ENCODE measurements around the gene MVB12B. TPM values are rescaled to one million over a fixed set of nuclear protein-coding genes. Genes with fewer than 3 reads are reported as not detected.

MVB12B gene
- total RNA-seq, 1 experiment from 2014 or later: 10.7 TPM

DNA sequence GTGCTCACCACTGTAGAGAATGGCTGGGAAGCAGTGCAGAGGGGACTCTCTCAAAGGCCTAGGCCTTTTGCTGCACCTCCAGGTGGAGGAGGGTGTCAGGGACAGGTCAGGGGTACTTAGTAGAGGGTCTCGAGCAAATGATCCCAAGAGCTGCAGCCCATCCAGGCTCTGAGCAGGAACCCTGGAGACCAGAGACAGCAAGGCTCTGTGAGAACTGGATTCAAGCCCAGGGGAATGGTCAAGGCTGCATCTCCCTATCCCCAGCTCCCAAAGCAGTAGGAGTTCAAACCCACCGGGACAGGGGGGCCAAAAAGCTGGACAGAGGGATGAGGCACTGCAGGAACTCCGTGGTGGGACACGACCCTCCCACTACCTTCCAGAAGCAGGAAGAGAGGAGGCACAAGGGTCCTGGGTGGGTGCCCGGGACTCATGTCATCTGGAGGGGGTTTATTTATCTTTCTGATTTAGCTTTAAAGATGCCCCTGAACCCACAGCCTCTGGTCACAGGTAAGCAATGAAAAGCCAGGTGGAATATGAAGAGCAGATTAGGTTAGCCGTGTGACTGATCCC is 124.8 kb downstream of the MVB12B start:
- no peak for DNase-seq (ENCODE audit: low spot score)

DNA sequence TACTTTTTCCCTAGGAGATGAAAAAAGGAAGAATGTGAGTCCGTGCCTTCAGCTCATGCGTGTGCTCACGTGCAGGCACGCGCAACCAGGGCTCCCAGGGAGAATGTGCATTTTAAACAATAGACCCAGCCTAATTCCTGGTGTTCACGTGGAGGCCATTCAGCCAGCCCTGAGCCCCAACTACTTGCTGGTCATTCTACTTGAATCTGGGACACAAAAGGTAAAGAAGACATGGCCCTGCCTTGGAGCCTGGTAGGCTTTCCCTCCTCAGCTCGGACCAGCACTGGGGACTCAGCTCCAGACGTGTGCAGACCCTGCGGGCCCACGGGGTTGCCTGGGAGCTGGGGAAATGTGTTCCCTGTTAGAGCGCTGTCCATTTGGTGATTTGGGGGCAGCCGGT is 125.5 kb downstream of the MVB12B start:
- DNase-seq (ENCODE audit: low spot score): no peak

DNA sequence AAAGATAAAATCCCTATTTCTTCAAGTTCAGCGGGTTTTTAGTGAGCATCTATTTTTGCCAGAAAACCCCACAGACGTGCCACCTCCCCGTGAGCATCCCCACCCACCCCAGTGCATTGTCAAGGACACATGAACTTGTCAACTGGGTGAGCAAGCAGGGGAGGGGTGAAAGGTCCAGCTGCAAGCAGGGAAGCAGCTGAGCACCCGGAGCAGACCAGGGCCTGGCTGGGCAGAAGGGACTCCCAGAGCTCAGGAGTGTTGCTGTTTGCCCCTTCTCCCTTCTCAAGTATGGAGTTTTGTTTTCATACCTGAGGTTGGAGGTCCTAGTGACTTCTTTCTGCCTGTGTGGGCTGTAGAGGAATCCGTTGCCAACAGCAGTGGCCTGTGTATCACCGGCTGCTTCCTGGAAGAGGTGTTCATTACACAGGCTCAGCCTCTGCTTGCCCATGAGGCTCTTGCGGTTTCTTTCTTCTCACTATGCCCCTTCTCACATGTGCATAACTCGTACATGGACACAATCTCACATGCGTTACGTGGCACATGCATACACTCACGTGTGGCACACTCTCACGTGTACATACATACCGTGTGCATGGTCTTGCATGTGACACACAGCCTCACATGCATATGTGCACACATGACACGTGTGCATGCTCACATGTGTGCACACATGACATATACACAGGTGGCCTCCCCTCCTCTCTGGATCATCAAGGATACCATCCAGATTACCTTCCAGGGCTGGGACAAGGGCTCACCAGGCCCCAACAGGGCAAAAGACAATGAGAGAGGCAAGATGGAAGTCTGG is 126.7 kb downstream of the MVB12B start:
- DNase-seq (ENCODE audit: low spot score): no peak

DNA sequence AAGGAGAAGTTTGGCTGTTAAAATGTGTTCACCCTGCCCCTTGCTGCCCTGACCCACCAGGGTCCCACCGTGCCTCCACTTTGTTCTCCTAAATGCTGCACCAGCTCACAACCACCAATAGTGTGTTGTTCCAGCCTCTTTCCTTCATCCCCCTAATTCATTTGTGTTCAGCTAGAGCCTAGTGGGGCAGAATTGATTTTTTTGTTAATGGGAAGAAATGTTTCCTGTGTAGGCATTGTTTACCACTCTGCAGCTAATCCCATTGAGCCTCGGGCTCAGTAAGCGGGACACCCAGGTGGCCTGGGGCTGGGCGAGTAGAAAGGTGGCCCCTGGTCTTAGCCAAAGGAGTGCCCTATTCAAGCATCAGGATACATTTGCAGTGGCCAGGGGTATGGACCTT is 127.6 kb downstream of the MVB12B start:
- DNase-seq (ENCODE audit: low spot score): no peak

DNA sequence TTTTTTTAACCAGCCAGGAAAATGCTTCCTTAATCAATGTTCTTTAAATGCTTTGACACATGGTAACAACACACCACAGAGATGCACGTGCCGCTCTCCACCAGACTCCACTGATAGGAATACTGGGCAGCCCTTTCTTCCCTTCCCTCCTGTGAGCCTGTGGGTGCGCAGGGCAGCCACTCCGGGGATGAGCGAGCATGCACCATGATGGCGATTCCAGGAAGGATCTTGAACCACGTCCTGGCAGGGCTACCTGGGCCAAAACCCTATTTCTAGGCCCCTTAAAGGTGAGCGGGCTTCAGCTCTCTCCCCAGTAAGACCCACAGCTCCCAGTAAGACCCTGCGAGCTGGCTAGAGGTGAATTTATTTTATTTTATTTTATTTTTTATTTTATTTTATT is 128.2 kb downstream of the MVB12B start:
- DNase-seq (ENCODE audit: low spot score): no peak

DNA sequence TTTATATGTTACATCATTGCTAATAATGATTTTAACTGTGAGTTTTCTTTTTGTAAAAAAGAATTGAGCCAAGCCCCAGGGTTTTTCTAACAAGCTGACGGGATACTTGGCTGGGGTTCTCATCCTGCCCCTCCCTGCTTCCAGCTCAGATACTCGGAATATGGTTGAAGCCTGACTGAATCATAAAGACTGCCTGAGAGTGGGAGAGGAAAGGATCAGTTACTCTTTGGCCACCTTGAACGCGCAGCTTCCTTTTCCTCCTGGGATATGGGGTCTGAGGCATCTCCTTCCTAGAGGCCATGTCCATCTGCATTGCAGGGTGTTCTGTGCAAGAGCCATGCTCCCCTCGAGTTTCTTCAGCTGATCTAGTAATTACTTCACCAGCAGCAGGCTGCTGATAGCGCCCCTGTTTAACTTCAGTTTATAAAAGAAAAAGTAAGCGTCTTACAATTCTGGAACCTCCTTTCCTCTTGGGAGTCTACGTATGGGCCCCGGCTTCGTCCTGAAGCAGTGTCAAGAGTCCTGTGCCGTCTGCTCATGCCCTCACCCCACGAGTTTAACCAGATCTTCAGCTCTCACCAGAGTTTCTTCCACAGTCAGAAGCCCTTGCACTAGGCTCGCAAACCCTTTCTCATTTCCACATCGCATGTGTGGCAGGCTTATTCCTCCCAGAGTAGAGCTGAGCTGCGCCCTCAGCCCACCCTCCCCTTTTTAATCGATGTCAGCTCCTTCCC is 130.0 kb downstream of the MVB12B start:
- DNase-seq (ENCODE audit: low spot score): no peak

DNA sequence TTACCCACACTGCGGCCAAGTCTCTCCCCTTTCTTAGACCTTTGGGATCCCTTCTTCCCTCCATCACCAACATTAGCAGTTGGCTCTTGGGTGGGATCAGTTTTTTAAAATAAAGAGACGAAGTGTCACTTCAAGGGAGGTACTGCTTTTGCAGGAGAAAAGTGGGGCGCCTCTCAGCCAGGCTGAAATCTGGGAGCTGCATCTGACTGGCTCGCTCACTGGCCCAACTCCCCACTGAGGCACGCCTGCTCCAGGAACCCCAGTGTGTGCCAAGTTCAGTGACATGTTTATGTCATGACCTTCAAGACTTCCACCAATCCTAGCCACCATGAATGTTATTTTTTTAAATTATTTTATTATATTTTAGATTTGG is 130.5 kb downstream of the MVB12B start:
- DNase-seq (ENCODE audit: low spot score): no peak

DNA sequence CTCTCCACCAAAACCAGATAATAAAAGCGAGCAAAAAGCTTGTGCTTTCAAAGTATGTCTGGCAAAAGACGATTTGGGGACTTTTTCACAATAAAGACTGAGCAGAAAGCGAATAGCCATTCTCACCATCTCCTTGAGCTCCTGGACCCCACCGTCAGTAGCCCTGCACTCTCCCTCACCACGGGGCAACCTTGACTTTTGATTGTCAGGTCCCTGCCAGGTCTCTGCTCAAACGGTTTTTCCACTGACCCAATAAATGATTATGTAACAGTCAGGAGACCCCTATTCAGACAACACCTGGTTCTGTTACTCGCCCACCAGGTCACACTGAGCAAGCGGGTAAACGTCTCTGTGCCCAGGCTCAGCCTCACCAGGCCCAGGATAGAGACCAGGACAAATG is 131.3 kb downstream of the MVB12B start:
- DNase-seq (ENCODE audit: low spot score): no peak

DNA sequence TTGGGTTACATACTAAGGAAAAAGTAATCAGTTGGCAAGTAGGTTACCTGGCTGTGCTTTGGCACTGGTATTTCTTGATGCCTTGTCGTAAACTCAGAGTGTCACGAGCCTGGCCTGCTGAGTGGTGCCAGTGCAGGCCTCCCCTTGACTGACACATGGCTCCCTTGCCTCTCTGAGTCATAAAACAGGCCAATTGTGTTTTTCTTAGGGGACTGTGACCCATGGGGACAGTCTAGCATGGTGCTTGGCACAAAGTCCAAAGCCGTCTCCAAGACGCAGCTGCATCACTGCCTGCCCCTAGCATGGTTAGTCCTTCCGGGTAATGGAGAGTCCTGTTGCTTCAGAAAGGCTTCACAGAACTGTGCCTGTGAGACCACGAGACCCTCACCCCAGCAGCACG is 132.5 kb downstream of the MVB12B start:
- DNase-seq (ENCODE audit: low spot score): no peak

DNA sequence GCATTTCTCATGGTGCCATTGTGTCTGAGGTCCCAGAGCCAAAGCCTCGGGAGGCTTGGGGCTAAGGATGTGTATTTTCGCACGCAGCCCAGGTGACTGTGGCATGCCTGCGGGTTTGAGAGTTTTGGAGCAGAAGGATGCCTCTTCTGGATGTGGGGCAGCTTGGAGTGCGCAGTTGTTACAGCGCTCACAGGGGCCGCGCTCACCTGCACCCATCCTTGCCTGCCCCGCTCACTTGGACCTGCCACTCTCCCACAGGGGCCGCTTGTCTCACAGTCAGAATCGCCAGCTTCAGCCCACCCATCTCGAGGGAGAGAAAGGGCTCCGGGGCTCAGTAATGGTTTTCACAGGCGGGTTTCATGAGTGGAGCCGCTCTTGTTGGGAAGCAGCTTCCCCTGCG is 132.9 kb downstream of the MVB12B start:
- no peak for DNase-seq (ENCODE audit: low spot score)

DNA sequence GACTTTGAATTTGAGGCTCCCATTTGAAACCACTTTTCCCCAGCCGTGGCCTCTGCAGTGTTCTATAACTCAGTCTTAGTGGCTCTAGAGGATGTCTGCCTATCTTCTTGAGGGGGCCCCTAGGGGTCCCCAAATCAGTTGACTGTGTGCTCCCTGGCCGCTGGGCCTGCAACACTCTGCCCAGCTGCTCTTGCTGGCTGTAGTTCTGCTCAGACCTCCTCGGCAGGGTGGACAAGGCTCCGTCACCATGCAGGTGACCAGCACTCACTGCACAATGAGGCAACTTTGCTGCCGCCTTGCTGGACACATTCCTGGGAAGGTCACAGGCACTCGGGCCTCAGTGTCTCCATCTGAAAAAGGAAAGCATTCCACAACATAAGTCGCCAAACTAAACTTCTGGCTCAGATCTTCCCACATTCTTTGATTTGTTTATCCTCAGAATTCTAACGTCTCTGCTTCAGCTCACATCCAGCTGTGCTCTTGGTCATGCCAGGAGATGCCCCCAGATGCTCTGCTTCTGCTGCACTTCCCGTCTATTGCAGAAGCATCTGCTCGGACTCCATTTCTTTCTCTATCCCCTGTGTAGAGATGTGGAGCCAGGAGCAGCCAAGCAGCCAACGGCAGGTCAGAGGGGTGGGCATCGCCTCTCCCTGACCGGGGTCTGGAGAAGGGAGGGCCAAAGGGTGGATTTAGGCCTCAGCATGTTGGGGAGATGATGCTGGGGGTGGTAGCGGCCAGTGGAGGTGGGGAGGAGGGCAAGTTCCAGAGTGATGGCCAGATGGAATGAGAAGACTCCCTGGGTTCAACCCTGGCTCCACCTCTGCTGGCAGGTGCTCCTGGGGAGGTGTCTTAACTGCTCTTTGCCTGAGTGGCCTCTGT is 133.6 kb downstream of the MVB12B start:
- DNase-seq (ENCODE audit: low spot score): no peak

DNA sequence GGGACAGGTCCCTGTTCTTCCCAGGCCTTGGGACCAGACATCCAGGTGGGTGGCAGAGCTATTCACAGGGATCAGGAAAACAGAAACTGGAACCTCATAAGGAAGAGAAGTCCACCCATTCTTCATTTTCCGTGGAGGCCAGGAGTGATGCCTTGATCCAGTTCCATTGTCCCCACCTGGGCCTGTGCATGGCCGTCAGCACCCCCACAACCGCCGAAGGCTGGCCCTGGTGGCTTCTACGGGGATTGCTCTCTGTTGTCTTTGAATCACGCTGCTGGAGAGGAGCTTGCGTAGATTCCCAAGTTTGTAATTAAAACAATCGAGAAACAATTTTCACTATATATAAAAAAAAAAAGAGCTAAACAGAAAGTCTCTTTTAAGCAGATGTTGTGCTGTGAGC is 134.4 kb downstream of the MVB12B start:
- DNase-seq (ENCODE audit: low spot score): no peak

DNA sequence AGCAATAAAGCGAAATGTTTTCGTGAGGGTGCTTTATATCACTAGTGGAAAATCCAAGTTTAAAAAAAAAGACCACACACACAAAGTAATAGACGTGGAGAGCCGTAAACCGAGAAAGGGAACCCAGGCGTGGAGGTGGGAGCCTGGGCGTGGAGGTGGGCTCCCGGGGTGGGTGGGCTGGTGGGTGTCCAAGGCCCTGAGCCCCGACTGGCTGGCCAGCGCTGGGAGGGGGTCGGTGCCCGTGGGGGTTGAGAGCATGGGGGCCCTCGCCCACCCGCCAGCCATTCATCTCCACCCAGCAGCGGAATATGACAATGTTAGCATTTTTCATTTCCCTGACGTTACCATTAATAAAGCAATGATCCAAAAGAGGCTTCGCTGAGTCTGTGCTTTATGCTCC is 135.0 kb downstream of the MVB12B start:
- DNase-seq (ENCODE audit: low spot score): no peak

DNA sequence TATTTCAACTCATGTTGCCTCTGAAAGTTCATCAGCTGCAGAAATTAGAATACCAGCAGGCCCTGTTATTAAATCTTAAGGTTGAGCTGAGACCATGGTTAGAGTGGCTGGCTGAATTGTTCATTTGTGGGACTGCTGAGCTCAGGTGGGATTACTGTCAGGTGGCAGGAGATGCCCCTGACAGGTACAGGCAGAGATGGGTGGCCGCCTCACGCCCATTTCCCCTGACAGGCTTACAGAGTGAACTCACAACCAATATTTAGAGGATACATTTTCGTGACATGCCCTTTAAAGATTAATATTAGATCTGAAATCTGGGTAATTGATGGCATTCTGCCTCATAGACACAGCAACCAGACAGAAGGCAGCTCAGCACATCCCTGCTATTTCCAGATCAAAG is 136.0 kb downstream of the MVB12B start:
- DNase-seq (ENCODE audit: low spot score): no peak

DNA sequence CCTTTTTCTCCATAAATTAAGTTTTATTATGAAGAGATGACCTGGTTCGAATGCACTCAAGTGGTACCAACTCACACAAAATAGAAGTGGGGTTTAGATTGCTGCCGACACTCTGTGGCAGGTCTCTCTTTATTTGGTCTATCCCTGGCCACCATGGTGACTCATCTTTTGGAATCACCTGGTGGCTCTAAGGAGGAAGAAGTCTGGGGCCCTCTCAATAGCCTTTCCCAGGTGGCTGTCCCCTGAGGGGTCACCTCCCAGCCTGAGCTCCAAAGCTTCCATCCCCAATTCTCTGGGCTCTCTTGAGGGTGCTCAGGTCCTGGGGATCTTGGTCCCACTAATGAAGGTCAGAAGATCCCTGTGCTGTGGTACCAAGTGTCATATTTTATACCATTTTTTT is 136.8 kb downstream of the MVB12B start:
- no peak for DNase-seq (ENCODE audit: low spot score)

DNA sequence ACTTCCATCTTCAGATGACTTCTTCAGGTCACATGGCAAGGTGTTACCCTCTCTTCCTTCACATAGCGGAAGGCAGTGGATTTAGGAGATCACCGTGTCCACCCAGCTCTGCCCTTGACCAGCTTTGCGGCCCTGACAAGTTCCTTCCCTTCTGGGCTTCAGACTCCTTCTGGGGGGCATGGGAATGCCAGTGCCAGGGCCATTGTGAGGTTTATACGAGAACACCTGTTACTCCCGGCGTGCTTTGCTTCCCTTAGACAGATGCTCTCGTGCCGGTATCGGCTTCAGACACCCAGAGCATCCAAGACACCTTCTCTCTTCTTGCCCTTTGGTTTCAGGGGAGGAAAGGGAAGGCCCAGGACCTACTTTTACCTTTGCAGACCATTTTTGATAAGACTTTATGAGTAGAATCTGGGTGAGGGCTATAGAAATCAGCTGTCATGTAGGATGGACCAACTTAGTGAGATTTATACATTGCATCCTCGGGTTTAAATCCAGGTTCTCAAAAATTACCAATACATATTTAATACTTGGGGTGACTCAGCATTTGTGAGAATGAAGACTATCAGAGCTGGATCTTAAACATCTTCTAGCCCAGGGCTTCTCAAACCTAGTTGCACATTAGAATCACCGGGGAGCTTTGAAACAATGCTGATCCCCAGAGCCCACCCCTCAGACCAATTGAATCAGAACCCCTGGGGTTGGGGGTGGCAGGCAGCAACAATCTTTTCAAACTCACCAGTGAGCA is 138.2 kb downstream of the MVB12B start:
- DNase-seq (ENCODE audit: low spot score): no peak

DNA sequence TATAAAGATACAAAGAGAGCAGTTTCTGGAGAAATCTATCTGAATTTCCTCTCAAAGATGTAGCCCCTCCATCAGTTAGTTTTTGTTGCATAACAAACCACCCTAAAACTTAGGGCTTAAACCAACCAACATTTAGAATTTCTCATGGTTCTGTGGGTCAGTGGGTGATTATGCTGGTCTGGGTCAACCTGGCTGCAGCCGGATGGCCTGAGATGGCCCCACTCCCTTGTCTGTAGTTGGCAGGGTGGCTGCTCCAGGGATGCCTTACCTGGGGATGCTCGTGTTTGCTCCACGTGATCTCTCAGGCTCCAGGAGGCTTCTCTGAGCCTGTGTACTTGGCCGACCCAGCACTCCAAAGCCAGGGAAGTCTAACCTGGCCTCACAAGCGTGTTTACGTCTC is 139.3 kb downstream of the MVB12B start:
- DNase-seq (ENCODE audit: low spot score): no peak

DNA sequence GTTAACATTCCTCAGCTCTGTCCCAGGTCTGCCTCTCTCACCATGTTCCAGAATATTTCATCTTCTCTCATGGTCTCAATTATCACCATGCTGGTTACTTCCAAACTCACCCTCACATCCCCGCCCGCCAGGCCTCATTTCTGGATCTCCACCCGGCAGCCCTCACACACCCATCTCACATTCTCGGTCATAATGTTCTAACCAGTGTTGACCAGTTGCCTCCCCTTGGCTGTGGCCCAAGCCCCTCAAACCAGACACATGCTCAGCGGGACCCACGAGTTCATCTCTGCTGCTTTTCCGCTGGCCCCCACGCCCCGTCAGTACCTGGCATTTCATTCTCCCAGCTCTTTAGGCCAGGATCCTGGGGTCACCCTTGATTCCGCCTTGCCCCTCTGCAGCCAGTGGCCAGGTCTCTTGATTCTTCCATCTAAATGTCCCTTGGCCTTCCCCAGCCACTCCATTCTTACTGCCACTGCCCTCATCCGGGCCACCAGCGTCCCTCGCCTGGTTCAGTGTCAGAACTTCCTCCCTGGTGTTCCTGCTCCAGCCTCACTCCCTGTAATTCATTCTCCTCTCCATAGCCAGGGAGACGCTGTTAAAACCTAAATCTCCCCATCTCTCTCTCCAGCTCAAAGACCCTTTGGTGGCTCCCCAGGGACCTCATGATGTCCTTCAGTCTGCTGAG is 141.7 kb downstream of the MVB12B start:
- DNase-seq (ENCODE audit: low spot score): no peak

DNA sequence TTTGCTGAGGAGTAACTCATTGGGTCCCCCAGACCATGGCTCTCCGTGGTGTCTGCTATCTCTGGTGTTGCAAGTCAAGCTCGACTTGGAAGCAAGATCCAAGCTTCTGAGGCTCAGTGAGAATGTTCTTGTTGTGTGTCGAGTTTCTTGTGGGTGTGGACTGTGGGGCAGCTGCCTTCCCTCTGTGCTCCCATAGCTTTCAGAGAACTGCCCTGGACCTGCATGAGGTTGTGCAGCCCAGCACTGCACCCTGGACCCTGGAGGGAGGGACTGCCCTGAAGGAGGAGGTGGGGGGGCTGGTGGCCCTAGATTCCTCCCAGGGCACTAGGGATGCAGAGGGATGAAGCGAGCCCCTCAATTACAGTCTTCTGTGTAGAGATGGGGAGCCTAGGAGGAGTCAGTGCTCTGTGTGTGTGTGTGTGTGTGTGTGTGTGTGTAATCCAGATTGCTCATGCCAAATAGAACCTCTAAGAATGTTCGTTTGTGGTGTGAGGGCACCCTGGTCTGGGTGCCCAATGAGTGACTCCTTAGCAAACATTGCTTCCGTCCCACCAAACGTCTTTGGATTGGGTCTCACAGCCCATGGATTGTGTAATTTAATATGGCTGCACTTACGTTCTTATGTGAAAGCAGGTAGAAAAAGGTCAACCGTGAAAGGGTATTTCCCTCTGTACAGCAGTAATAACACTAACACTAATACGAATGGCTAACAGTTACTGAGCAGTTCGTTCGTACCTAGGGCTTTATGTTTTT is 143.8 kb downstream of the MVB12B start:
- no peak for DNase-seq (ENCODE audit: low spot score)

DNA sequence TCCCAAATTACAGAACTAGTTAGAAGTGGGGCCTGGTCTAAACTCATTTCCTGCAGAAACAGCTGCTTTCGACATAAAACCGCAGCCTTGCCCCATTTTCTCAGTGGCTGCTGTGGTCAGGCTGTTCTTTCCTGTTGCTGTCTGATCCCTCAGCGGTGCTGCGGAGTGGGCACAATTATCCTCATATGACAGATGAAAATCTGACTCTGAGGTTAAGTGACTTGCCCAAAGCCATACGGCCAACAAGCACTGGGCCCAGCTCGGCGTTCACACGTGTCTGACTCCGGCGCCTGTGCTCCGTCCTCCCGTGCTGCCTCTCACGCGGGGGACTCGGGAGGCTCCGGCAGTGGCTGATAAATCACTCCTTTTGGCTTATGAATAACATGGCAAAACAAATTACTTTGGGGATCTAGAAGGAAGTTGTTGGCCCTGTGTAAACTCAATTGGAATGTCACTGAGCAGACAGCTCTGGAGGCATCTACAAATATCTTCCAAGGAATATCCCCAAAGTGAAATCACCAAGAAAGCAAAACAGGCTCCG is 144.5 kb downstream of the MVB12B start:
- no peak for DNase-seq (ENCODE audit: low spot score)

All from A172 (cell line).